ENCODE measurements around the gene VAC14.

- TF ChIP-seq POLR2A (IDR thresholded peaks at IDR 0.05; ENCODE audit: low read depth) (no peak), EP300 (IDR thresholded peaks at IDR 0.05) (no peak)
These were observed 116.6 kb downstream of the VAC14 start for GRCh38 chr16:70684146-70685060.

Measured in esophagus muscularis mucosa (tissue), 2 donors.